Stimulated activated CD8-positive, alpha-beta memory T cell treated with anti-CD3 and anti-CD28 coated beads, Interleukin-12 subunit alpha, Interleukin-12 subunit beta, amount 100 ng/mL, for 24 hours (primary cell): ENCODE data around the gene ZNF536.

ENCODE experiments used
- DNase-seq: peaks from one replicate; pipeline ENCODE4 v3.0.0-alpha.2; 2020; ENCODE audit errors: extremely low read depth

Gene ZNF536

DNA sequence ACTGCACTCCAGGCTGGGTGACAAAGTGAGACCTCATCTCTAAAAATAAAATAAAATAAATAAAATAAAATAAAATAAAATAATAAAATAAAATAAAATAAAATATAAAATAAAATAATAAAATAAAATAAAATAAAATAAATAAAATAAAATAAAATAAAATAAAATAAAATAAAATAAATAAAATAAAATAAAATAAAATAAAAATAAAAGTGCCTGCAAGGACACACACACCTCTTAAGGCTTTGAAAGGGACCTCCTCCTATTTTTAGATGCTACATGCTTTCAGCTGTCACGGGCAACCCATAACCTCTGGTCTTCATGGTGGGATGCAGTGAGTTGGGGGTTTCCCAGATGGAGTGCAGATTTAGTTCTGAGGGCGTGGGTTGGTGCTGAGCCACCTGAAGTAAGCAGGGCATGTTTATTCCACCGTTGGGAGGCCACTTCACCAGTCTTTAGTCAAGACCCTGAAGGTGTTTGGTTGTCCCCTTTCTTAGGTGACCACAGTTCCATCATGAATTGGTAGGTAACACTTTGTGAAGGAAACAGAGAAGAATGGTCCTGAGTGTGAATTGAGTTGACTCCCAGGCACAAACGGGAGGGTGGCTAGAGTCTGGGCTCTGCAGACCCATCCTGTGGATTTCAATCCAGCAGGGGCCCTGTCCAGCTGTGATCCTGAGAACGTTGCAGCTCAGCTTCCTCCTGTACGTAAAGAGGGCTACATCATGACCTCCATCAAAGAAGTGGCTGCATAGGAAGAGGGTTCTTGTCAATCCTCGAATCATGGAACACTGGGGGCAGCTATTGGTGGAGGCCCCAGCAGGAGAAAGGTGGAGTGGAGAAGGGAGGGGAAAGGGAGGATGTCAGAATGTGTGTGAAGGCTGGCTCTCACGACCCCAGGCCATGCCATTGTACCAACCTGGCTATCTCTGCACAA is 234.2 kb downstream of the ZNF536 start:
- DNase-seq, result no peak
